OCI-LY1 (cell line): ENCODE data around the gene TEDC1.

Experiments used
- H2AFZ ChIP-seq: fragments of 200-600 bp; sonication (generic), shearing (Covaris generic); 2 replicates; pipeline ENCODE4 v1.6.0; 2014; ENCODE audit warnings: antibody characterized with exemption, mild to moderate bottlenecking, low read length
- H3F3A ChIP-seq: fragments of 200-600 bp; sonication (generic), shearing (Covaris generic); 2 replicates; pipeline ENCODE4 v1.6.0; 2014; ENCODE audit warnings: mild to moderate bottlenecking, antibody characterized with exemption, low read length, moderate library complexity; ENCODE audit not compliant: insufficient read depth
- H3K27ac ChIP-seq: fragments of 200-600 bp; sonication (generic); 2 replicates; pipeline ENCODE4 v1.5.1; 2014; ENCODE audit warnings: low read length, mixed run types, mild to moderate bottlenecking, low read depth; ENCODE audit not compliant: poor library complexity, severe bottlenecking
- H3K27me3 ChIP-seq: fragments of 200-600 bp; sonication (generic); 2 replicates; pipeline ENCODE4 v1.6.0; 2014; ENCODE audit warnings: antibody characterized with exemption, mild to moderate bottlenecking, low read length, moderate library complexity; ENCODE audit not compliant: insufficient read depth
- H3K36me3 ChIP-seq: fragments of 200-600 bp; sonication (generic); 2 replicates; pipeline ENCODE4 v1.6.1; 2014; ENCODE audit warnings: mild to moderate bottlenecking, antibody characterized with exemption, low read length, moderate library complexity, mixed read lengths; ENCODE audit not compliant: insufficient read depth
- H3K4me1 ChIP-seq: fragments of 200-600 bp; sonication (generic); 2 replicates; pipeline ENCODE4 v1.5.1; 2014; ENCODE audit warnings: mild to moderate bottlenecking, low read length, moderate library complexity; ENCODE audit not compliant: insufficient read depth, severe bottlenecking
- H3K4me2 ChIP-seq: fragments of 200-600 bp; sonication (generic), shearing (Covaris generic); 2 replicates; pipeline ENCODE4 v1.6.1; 2014; ENCODE audit warnings: low read length
- H3K4me3 ChIP-seq: fragments of 200-600 bp; sonication (generic); 2 replicates; pipeline ENCODE4 v1.5.1; 2014; ENCODE audit warnings: low read length, low read depth, mild to moderate bottlenecking, mixed read lengths; ENCODE audit not compliant: poor library complexity, severe bottlenecking
- H3K79me2 ChIP-seq: fragments of 200-600 bp; shearing (Covaris generic); 2 replicates; pipeline ENCODE4 v1.6.1; 2016; ENCODE audit warnings: mixed run types, low read length, mixed read lengths; ENCODE audit not compliant: insufficient read depth
- H3K9ac ChIP-seq: fragments of 200-600 bp; sonication (generic), shearing (Covaris generic); 2 replicates; pipeline ENCODE4 v1.6.1; 2014; ENCODE audit warnings: mild to moderate bottlenecking, low read length, mixed read lengths
- H3K9me2 ChIP-seq: fragments of 200-600 bp; sonication (generic), shearing (Covaris generic); 2 replicates; pipeline ENCODE4 v1.6.1; 2014; ENCODE audit warnings: low read depth, mild to moderate bottlenecking, low read length, mixed read lengths
- H3K9me3 ChIP-seq: fragments of 200-600 bp; shearing (Covaris generic); 2 replicates; pipeline ENCODE4 v1.6.1; 2014; ENCODE audit warnings: low read length, mixed read lengths
- H4K20me1 ChIP-seq: fragments of 200-600 bp; sonication (generic), shearing (Covaris generic); 2 replicates; pipeline ENCODE4 v1.6.0; 2016; ENCODE audit warnings: mild to moderate bottlenecking, low read length; ENCODE audit not compliant: insufficient read depth
- EZH2 ChIP-seq: fragments of 200-600 bp; sonication (generic), shearing (Covaris generic); IDR thresholded peaks from 2 replicates; pipeline ENCODE4 v1.8.0; 2017; ENCODE audit warnings: borderline replicate concordance, mixed run types, mild to moderate bottlenecking, antibody characterized with exemption, low read length, moderate library complexity, mixed read lengths
- TF ChIP-seq, protein P1 (sequence below): fragments of 200-600 bp; sonication (generic), shearing (Covaris generic); IDR thresholded peaks from 2 replicates; pipeline ENCODE4 v1.5.1; 2017; ENCODE audit warnings: mild to moderate bottlenecking, antibody characterized with exemption, low read length, moderate library complexity, mixed read lengths

Gene TEDC1

GRCh38 chr14:105501504-105502291 is 10.7 kb downstream of the TEDC1 start:
- H3K27me3 ChIP-seq: 0 out of 2 replicates have a peak, but pooled peaks cover 5% of the 10 kb centered on the region
- H3K4me3 ChIP-seq: no peak overlapping the region
- no peak overlapping the region for H2AFZ ChIP-seq
- peaks cover 10% of the 10 kb centered on the region for H3K36me3 ChIP-seq
- no peaks in the 10 kb centered on the region for H3F3A ChIP-seq
- H3K4me1 ChIP-seq: no peaks in the 10 kb centered on the region
- H3K9me3 ChIP-seq: no peaks in the 10 kb centered on the region
- no peak overlapping the region for H3K4me2 ChIP-seq
- H4K20me1 ChIP-seq: no peaks in the 10 kb centered on the region
- no peak overlapping the region for H3K27ac ChIP-seq
- no peak for TF ChIP-seq EZH2
- TF ChIP-seq, protein P1, sequence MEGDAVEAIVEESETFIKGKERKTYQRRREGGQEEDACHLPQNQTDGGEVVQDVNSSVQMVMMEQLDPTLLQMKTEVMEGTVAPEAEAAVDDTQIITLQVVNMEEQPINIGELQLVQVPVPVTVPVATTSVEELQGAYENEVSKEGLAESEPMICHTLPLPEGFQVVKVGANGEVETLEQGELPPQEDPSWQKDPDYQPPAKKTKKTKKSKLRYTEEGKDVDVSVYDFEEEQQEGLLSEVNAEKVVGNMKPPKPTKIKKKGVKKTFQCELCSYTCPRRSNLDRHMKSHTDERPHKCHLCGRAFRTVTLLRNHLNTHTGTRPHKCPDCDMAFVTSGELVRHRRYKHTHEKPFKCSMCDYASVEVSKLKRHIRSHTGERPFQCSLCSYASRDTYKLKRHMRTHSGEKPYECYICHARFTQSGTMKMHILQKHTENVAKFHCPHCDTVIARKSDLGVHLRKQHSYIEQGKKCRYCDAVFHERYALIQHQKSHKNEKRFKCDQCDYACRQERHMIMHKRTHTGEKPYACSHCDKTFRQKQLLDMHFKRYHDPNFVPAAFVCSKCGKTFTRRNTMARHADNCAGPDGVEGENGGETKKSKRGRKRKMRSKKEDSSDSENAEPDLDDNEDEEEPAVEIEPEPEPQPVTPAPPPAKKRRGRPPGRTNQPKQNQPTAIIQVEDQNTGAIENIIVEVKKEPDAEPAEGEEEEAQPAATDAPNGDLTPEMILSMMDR: no peak
- no peaks in the 10 kb centered on the region for H3K79me2 ChIP-seq
- H3K9me2 ChIP-seq: no peaks in the 10 kb centered on the region
- H3K9ac ChIP-seq: no peak overlapping the region

- H3K9ac ChIP-seq: no peak overlapping the region
- H3K36me3 ChIP-seq: peaks cover 10% of the 10 kb centered on the region
- 0 out of 2 replicates have a peak, but pooled peaks cover 5% of the 10 kb centered on the region for H3K27me3 ChIP-seq
- H3K4me1 ChIP-seq: no peaks in the 10 kb centered on the region
- no peak overlapping the region for H3K4me2 ChIP-seq
- no peaks in the 10 kb centered on the region for H3K79me2 ChIP-seq
- no peaks in the 10 kb centered on the region for H3K9me3 ChIP-seq
- no peaks in the 10 kb centered on the region for H3F3A ChIP-seq
- H3K9me2 ChIP-seq: no peaks in the 10 kb centered on the region
- TF ChIP-seq, protein P1: no peak
- TF ChIP-seq EZH2: no peak
- H4K20me1 ChIP-seq: no peaks in the 10 kb centered on the region
- H3K4me3 ChIP-seq: no peak overlapping the region
- no peak overlapping the region for H2AFZ ChIP-seq
- H3K27ac ChIP-seq: no peak overlapping the region
These were observed 11.6 kb downstream of the TEDC1 start for GRCh38 chr14:105502446-105503295.

DNA sequence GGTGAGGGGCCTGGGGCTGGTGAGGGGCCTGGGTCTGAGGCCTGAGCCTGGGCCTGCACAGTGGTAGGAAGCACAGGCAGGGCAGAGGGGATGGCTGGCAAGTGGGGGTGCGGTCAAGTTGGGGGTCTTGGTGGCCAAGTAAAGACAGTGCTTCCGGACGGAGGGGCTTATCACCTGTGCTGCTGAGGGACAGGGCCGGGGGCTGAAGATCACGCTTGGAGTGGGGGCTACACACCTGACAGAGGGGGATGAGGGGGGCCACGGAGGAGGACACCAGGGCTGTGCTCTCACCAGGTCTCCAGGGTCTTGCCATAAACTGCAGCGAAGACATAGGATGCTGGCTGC is 12.2 kb downstream of the TEDC1 start:
- no peak overlapping the region for H3K9ac ChIP-seq
- H3K4me1 ChIP-seq: no peaks in the 10 kb centered on the region
- no peak overlapping the region for H3K4me2 ChIP-seq
- no peak overlapping the region for H3K27ac ChIP-seq
- H2AFZ ChIP-seq: no peak overlapping the region
- 0 out of 2 replicates have a peak, but pooled peaks cover 5% of the 10 kb centered on the region for H3K27me3 ChIP-seq
- H3K36me3 ChIP-seq: peaks cover 10% of the 10 kb centered on the region
- TF ChIP-seq EZH2: no peak
- TF ChIP-seq, protein P1: no peak
- H3F3A ChIP-seq: no peaks in the 10 kb centered on the region
- no peaks in the 10 kb centered on the region for H3K79me2 ChIP-seq
- no peak overlapping the region for H3K4me3 ChIP-seq
- no peaks in the 10 kb centered on the region for H3K9me2 ChIP-seq
- no peaks in the 10 kb centered on the region for H3K9me3 ChIP-seq
- no peaks in the 10 kb centered on the region for H4K20me1 ChIP-seq
